Fibroblast of lung (primary cell): ENCODE data around the gene FAM170B. TPM values are rescaled to one million over a fixed set of nuclear protein-coding genes. Genes with fewer than 3 reads are reported as not detected.

Source experiments
- DNase-seq, 2 donors: peaks; one replicate each; pipeline versions ENCODE4 v3.0.0 to v3.0.0-alpha.2; 2010; ENCODE audit warnings: low read depth in 2 of 2
- H2AFZ ChIP-seq: 2 replicates; pipeline ENCODE4 v1.5.1; 2012; ENCODE audit warnings: low read length, control low read depth, inconsistent platforms
- H3K27ac ChIP-seq: 2 replicates; pipeline ENCODE4 v1.5.1; 2011; ENCODE audit warnings: low read length, control low read depth; ENCODE audit not compliant: insufficient read depth
- H3K27me3 ChIP-seq: 2 replicates; pipeline ENCODE4 v1.5.1; 2011; ENCODE audit warnings: mild to moderate bottlenecking, low read length; ENCODE audit not compliant: control insufficient read depth, insufficient read depth
- H3K36me3 ChIP-seq: 2 replicates; pipeline ENCODE4 v1.5.1; 2011; ENCODE audit warnings: low read length; ENCODE audit not compliant: control insufficient read depth, insufficient read depth
- H3K4me1 ChIP-seq: 2 replicates; pipeline ENCODE4 v1.5.1; 2011; ENCODE audit warnings: low read length; ENCODE audit not compliant: control insufficient read depth, insufficient read depth; ENCODE audit errors: extremely low read depth
- H3K4me2 ChIP-seq: 2 replicates; pipeline ENCODE4 v1.5.1; 2011; ENCODE audit warnings: low read length, control low read depth; ENCODE audit not compliant: insufficient read depth; ENCODE audit errors: extremely low read depth
- H3K4me3 ChIP-seq, 4 experiments: fragments of 200-600 bp in 1 of 4; sonication (generic) in 1 of 4; replicated peaks in 1 of 4; 2 replicates each; pipeline ENCODE4 v1.5.1; 2011 to 2016; ENCODE audit warnings: low read length in 4 of 4, low read depth in 3 of 4, mild to moderate bottlenecking in 3 of 4, control low read depth in 2 of 4, inconsistent platforms in 1 of 4, mixed read lengths in 1 of 4; ENCODE audit not compliant: insufficient read depth in 1 of 4; ENCODE audit errors: control extremely low read depth in 1 of 4
- H3K79me2 ChIP-seq: 2 replicates; pipeline ENCODE4 v1.5.1; 2012; ENCODE audit warnings: mild to moderate bottlenecking, low read length, inconsistent platforms; ENCODE audit not compliant: control insufficient read depth, insufficient read depth
- H3K9ac ChIP-seq: 2 replicates; pipeline ENCODE4 v1.5.1; 2011; ENCODE audit warnings: mild to moderate bottlenecking, low read length, control low read depth; ENCODE audit not compliant: insufficient read depth
- H3K9me3 ChIP-seq: 2 replicates; pipeline ENCODE4 v1.5.1; 2012; ENCODE audit warnings: low read depth, low read length; ENCODE audit not compliant: control insufficient read depth, insufficient read depth
- H4K20me1 ChIP-seq: 2 replicates; pipeline ENCODE4 v1.5.1; 2011; ENCODE audit warnings: low read length; ENCODE audit not compliant: control insufficient read depth, insufficient read depth; ENCODE audit errors: extremely low read depth
- EZH2 ChIP-seq: IDR thresholded peaks from 2 replicates; pipeline ENCODE4 v1.5.1; 2012; ENCODE audit warnings: low read length, control low read depth, mild to moderate bottlenecking; ENCODE audit errors: missing control alignments
- polyA plus RNA-seq, 2 donors: library from polyadenylated mRNA; depleted of rRNA in 1 of 2; stranded (reverse) in 1 of 2; unstranded in 1 of 2; fragments of >200 nt; gene quantifications; 2 replicates each; pipeline ENCODE4 v1.2.1, GENCODE V29; 2011 to 2012; ENCODE audit warnings: missing spikeins in 1 of 2
- total RNA-seq: library from RNA; depleted of rRNA; stranded (reverse); fragments of >200 nt; gene quantifications from 2 replicates; pipeline ENCODE4 v1.2.1, GENCODE V29; 2014
- TF ChIP-seq, protein P1 (sequence below), 2 donors: IDR thresholded peaks in 1 of 2; conservative IDR thresholded peaks in 1 of 2; 1 replicate in 1 of 2; 2 replicates in 1 of 2; pipeline ENCODE4 v1.5.1; 2011 to 2012; ENCODE audit warnings: low read length in 2 of 2, control low read depth in 1 of 2, inconsistent platforms in 1 of 2, low read depth in 1 of 2, mild to moderate bottlenecking in 1 of 2

Gene FAM170B
- total and polyA plus RNA-seq, 2 donors (not counting 1 experiment from before 2014, with no cell fraction given) = not detected

DNA sequence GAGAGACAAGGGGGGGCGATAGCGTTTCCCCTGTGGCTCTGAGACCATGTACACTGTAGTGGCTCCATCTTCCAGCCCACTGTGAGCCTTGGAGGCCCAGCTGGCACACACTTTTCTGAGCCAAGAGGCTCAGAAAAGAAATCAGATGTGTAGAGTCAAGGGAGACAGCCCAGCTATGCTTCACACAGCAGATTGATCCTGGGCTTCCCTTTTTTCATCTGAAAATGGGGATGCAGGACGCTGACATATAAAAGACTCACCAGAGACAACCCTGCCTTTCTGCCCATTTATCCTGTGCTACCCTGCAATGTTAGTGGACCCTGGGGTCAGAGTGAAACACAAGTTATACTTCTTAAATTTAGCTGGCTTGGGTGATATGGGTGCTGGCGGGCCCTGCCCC is 40.0 kb upstream of the FAM170B start:
- DNase-seq = no peak
- H4K20me1 ChIP-seq = no peaks in the 10 kb centered on the region
- no peak overlapping the region for H2AFZ ChIP-seq
- peaks cover 4% of the 10 kb centered on the region for H3K27me3 ChIP-seq
- TF ChIP-seq, protein P1, sequence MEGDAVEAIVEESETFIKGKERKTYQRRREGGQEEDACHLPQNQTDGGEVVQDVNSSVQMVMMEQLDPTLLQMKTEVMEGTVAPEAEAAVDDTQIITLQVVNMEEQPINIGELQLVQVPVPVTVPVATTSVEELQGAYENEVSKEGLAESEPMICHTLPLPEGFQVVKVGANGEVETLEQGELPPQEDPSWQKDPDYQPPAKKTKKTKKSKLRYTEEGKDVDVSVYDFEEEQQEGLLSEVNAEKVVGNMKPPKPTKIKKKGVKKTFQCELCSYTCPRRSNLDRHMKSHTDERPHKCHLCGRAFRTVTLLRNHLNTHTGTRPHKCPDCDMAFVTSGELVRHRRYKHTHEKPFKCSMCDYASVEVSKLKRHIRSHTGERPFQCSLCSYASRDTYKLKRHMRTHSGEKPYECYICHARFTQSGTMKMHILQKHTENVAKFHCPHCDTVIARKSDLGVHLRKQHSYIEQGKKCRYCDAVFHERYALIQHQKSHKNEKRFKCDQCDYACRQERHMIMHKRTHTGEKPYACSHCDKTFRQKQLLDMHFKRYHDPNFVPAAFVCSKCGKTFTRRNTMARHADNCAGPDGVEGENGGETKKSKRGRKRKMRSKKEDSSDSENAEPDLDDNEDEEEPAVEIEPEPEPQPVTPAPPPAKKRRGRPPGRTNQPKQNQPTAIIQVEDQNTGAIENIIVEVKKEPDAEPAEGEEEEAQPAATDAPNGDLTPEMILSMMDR (conservative IDR thresholded peaks at IDR 0.05 in 1 of 2, IDR thresholded peaks at IDR 0.05 in 1 of 2; ENCODE audit: low read depth in 1 of 2, low read length in 2 of 2) = no peak
- no peak overlapping the region for H3K27ac ChIP-seq
- H3K4me3 ChIP-seq = no peak overlapping the region
- no peaks in the 10 kb centered on the region for H3K36me3 ChIP-seq
- no peak overlapping the region for H3K4me2 ChIP-seq
- H3K4me1 ChIP-seq = peaks cover 16% of the 10 kb centered on the region
- no peaks in the 10 kb centered on the region for H3K9me3 ChIP-seq
- H3K79me2 ChIP-seq = no peaks in the 10 kb centered on the region
- H3K9ac ChIP-seq = no peak overlapping the region

DNA sequence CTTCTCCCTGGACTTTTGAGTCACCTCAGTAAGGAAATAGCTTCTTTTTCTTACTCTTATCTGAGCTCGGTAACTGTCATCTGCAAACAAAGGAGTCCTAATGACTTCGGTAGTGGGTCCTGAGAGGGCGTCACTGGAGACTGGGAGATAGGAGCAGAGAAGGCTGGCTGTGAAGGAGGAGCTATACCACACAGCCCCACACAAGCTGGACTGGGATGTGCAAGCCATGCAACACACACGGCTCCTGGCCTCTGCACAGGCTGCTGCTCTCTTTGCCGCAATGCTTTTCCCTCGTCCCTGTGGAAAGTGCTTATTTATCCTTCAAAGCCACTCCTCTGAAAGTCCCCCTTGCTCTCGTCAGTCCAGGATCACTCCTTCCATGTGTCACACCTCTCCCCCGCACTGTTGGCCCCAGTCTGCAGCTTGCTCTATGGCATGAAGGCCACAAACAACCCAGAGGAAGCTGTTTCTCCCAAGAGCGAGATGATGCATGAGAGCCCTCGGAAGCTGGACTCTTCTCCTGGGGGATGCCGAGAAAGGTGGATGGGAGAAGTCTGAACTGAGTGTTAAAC is 39.5 kb upstream of the FAM170B start:
- no peaks in the 10 kb centered on the region for H4K20me1 ChIP-seq
- no peak overlapping the region for H2AFZ ChIP-seq
- peaks cover 4% of the 10 kb centered on the region for H3K27me3 ChIP-seq
- H3K9ac ChIP-seq = no peak overlapping the region
- no peak for TF ChIP-seq EZH2
- TF ChIP-seq, protein P1 (conservative IDR thresholded peaks at IDR 0.05 in 1 of 2, IDR thresholded peaks at IDR 0.05 in 1 of 2; ENCODE audit: low read depth in 1 of 2, low read length in 2 of 2) = no peak
- H3K79me2 ChIP-seq = no peaks in the 10 kb centered on the region
- DNase-seq = no peak
- no peak overlapping the region for H3K4me3 ChIP-seq
- no peak overlapping the region for H3K4me2 ChIP-seq
- H3K4me1 ChIP-seq = peaks cover 16% of the 10 kb centered on the region
- H3K27ac ChIP-seq = no peak overlapping the region
- H3K36me3 ChIP-seq = no peaks in the 10 kb centered on the region
- H3K9me3 ChIP-seq = no peaks in the 10 kb centered on the region

DNA sequence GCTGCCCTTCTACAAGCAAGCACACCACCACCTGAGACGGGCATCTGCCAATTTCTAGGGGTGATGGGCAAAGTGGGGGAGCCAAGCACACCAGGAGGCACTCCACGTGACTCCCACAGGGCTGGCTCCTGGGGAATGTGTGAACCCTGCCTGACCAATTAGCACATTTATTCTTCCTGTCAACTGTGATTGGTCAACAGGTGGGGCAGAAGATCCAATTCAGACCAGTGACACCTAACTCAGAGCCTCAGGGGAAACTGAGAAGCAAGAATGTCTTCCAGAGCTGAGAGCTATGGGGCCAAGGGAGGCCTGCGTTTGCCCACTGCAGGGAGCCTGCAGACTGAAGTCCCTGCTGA is 38.9 kb upstream of the FAM170B start:
- no peak overlapping the region for H3K4me2 ChIP-seq
- H3K36me3 ChIP-seq = no peaks in the 10 kb centered on the region
- H3K4me3 ChIP-seq = no peak overlapping the region
- H4K20me1 ChIP-seq = no peaks in the 10 kb centered on the region
- TF ChIP-seq, protein P1 (conservative IDR thresholded peaks at IDR 0.05 in 1 of 2, IDR thresholded peaks at IDR 0.05 in 1 of 2; ENCODE audit: low read depth in 1 of 2, low read length in 2 of 2) = no peak
- no peak for TF ChIP-seq EZH2
- H3K4me1 ChIP-seq = peaks cover 12% of the 10 kb centered on the region
- no peaks in the 10 kb centered on the region for H3K79me2 ChIP-seq
- H3K9ac ChIP-seq = no peak overlapping the region
- DNase-seq = no peak
- peaks cover 4% of the 10 kb centered on the region for H3K27me3 ChIP-seq
- no peak overlapping the region for H2AFZ ChIP-seq
- no peak overlapping the region for H3K27ac ChIP-seq
- no peaks in the 10 kb centered on the region for H3K9me3 ChIP-seq
